Neutrophil (primary cell): ENCODE data around the gene COL1A1.

ENCODE experiments used
- H3K27ac ChIP-seq: fragments of 200-600 bp; sonication (generic); 2 replicates; pipeline ENCODE4 v1.5.1; 2016; ENCODE audit warnings: mild to moderate bottlenecking, moderate library complexity
- H3K27me3 ChIP-seq: fragments of 200-600 bp; sonication (generic); 2 replicates; pipeline ENCODE4 v1.6.0; 2016; ENCODE audit warnings: mild to moderate bottlenecking
- H3K36me3 ChIP-seq: fragments of 200-600 bp; sonication (generic); 2 replicates; pipeline ENCODE4 v1.5.1; 2017
- H3K4me1 ChIP-seq, 2 experiments: fragments of 200-600 bp in 1 of 2; sonication (generic) in 1 of 2; 1 replicate in 1 of 2; 2 replicates in 1 of 2; pipeline versions ENCODE4 v1.5.1 to v1.6.1; 2013 to 2016; ENCODE audit warnings: low read depth in 1 of 2, low read length in 1 of 2, mild to moderate bottlenecking in 1 of 2, moderate library complexity in 1 of 2; ENCODE audit not compliant: control insufficient read depth in 1 of 2, insufficient read depth in 1 of 2
- H3K4me3 ChIP-seq, 2 experiments: fragments of 200-600 bp in 1 of 2; sonication (generic) in 1 of 2; 1 replicate in 1 of 2; 2 replicates in 1 of 2; pipeline ENCODE4 v1.5.1; 2013 to 2016; ENCODE audit warnings: low read depth in 1 of 2, low read length in 1 of 2, mild to moderate bottlenecking in 1 of 2, moderate library complexity in 1 of 2
- H3K9me3 ChIP-seq: fragments of 200-600 bp; sonication (generic); 2 replicates; pipeline ENCODE4 v1.5.1; 2016
- TF ChIP-seq, protein P1 (sequence below): fragments of 200-600 bp; sonication (generic); IDR thresholded peaks from 2 replicates; pipeline ENCODE4 v1.5.1; 2016; ENCODE audit warnings: antibody characterized with exemption

COL1A1 gene

DNA sequence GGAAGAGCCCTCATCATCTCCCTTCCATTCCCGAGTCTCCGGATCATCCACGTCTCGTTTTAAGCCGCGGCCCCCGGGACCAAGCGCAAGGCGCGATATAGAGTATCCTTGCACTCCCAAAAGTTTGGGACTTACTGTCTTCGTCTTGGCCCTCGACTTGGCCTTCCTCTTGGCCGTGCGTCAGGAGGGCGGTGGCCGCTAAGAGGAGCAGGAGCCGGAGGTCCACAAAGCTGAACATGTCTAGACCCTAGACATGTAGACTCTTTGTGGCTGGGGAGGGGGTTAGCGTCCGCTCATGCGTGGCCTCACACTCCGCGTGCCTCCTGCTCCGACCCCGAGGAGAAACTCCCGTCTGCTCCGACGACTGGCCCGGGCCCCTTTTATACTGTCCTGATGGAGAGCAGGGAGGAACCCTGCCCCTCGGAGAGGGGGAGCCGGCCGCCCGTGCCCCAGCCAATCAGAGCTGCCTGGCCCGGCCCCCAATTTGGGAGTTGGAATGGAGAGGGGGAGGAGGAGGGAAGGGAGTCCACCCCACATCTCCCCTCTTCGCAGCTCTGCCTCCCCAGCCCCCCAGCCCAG, at the start of gene COL1A1:
Gene COL1A1 (minus strand): TSS at position 356 of the 579 bp plus-strand sequence. CDS start 118 bp downstream, at position 238.
- Histone ChIP-seq H3K27ac (no peak within 1 kb of the TSS), H3K9me3 (no peaks in the 10 kb centered on the region), H3K4me1 (peaks cover 17 to 22% of the 10 kb centered on the region in 2 experiments), H3K27me3 (peaks cover 79% of the 10 kb centered on the region), H3K4me3 (peak within 1 kb of the TSS; percentile 56 to 71), H3K36me3 (no peaks in the 10 kb centered on the region)
- TF ChIP-seq, protein P1, sequence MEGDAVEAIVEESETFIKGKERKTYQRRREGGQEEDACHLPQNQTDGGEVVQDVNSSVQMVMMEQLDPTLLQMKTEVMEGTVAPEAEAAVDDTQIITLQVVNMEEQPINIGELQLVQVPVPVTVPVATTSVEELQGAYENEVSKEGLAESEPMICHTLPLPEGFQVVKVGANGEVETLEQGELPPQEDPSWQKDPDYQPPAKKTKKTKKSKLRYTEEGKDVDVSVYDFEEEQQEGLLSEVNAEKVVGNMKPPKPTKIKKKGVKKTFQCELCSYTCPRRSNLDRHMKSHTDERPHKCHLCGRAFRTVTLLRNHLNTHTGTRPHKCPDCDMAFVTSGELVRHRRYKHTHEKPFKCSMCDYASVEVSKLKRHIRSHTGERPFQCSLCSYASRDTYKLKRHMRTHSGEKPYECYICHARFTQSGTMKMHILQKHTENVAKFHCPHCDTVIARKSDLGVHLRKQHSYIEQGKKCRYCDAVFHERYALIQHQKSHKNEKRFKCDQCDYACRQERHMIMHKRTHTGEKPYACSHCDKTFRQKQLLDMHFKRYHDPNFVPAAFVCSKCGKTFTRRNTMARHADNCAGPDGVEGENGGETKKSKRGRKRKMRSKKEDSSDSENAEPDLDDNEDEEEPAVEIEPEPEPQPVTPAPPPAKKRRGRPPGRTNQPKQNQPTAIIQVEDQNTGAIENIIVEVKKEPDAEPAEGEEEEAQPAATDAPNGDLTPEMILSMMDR: no peak

DNA sequence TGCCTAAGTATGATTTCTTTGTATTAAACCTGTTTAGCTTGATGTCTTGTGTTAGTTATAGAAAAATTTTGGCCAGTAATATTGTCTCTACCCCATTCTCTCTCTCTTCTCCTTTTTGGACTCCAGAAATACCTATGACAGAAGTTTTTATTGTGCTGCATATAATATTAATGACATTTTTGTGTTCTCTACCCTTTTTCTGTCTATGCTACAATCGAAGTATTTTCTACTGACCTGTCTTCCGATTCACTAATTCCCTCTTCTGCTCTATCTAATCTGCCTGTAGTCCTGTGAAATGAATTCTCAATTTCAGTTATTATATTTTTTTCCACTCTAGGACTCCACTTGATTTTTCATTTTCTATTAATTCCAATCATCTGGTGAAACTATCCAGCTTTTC, 46.8 kb upstream of the COL1A1 start:
- no peaks in the 10 kb centered on the region for H3K4me1 ChIP-seq
- TF ChIP-seq, protein P1: no peak
- H3K36me3 ChIP-seq: no peaks in the 10 kb centered on the region
- no peak overlapping the region for H3K4me3 ChIP-seq
- H3K27me3 ChIP-seq: peaks cover 19% of the 10 kb centered on the region
- H3K9me3 ChIP-seq: no peaks in the 10 kb centered on the region
- H3K27ac ChIP-seq: no peak overlapping the region

DNA sequence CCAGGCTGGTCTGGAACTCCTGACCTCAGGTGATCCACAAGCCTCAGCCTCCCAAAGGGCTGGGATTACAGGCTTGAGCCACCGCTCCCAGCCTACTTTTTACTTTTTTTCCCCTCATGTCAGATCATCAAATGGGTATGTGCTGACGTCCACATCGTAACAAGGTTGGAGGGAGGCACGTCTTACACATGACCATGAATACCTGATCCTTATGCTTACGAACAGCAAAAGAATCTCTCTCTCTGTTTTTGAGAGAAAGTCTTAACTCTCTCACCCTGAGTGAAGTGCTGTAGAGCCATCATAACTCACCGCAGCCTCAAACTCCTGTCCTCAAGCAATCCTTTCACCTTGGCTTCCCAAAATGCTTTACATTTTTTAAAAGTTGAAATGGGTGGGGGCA, 43.3 kb upstream of the COL1A1 start:
- TF ChIP-seq, protein P1: no peak
- Histone ChIP-seq H3K4me3 (no peak overlapping the region), H3K27ac (no peak overlapping the region), H3K36me3 (no peaks in the 10 kb centered on the region), H3K27me3 (peaks cover 29% of the 10 kb centered on the region), H3K4me1 (no peaks in the 10 kb centered on the region), H3K9me3 (no peaks in the 10 kb centered on the region)

DNA sequence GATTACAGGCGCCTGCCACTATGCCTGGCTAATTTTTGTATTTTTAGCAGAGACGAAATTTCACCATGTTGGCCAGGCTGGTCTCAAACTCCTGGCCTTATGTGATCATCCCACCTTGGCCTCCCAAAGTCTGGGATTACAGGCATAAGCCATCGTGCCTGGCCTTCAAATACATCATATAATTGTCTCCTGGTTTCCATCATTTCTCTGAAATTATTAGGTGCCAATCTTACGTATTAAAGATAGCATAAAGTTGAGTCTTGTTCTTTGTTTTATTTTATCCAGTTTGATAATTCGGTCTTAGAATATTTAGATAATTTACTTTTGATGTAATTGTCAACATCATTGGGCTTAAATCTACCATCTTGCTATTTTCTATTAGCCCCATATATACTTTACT, 40.0 kb upstream of the COL1A1 start:
- Histone ChIP-seq H3K36me3 (no peaks in the 10 kb centered on the region), H3K9me3 (no peaks in the 10 kb centered on the region), H3K4me3 (no peak overlapping the region), H3K4me1 (no peaks in the 10 kb centered on the region), H3K27me3 (peaks cover 45% of the 10 kb centered on the region), H3K27ac (no peak overlapping the region)
- TF ChIP-seq, protein P1: no peak

DNA sequence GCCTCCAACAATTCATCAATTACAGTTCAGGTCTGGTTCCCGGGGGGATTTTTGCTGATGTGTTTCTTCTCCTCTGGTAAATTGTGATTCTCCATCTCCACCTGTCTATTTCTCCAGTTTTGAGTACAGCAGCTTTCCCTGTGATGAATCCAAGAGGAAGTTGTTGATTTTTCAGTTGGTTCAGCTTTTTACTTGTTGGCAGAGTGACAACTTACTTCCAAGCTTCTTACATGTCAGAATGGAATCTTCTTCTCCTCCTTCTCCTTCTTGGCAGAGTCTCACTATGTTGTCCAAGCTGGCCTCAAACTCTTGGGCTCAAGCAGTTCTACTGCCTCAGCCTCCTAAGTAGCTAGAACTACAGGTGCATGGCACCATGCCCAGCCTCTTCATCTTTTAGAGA, 39.4 kb upstream of the COL1A1 start:
- Histone ChIP-seq H3K36me3 (no peaks in the 10 kb centered on the region), H3K27ac (no peak overlapping the region), H3K9me3 (no peaks in the 10 kb centered on the region), H3K4me3 (no peak overlapping the region), H3K4me1 (no peaks in the 10 kb centered on the region), H3K27me3 (peaks cover 47% of the 10 kb centered on the region)
- TF ChIP-seq, protein P1: no peak
